Measurements from ENCODE around the gene PANK2. TPM values are rescaled to one million over a fixed set of nuclear protein-coding genes. Genes with fewer than 3 reads are reported as not detected.

Gene PANK2
- total RNA-seq, 2 donors from 2014 or later, result 17.9 to 21.8 TPM

GRCh38 chr20:3924304-3925112 lies 35.3 kb downstream of the PANK2 start:
- Histone ChIP-seq H3K4me3 (no peak overlapping the region), H3K27ac (no peak overlapping the region)
- DNase-seq, result peak in 2 of 4 donors; percentile 31 to 43

DNA sequence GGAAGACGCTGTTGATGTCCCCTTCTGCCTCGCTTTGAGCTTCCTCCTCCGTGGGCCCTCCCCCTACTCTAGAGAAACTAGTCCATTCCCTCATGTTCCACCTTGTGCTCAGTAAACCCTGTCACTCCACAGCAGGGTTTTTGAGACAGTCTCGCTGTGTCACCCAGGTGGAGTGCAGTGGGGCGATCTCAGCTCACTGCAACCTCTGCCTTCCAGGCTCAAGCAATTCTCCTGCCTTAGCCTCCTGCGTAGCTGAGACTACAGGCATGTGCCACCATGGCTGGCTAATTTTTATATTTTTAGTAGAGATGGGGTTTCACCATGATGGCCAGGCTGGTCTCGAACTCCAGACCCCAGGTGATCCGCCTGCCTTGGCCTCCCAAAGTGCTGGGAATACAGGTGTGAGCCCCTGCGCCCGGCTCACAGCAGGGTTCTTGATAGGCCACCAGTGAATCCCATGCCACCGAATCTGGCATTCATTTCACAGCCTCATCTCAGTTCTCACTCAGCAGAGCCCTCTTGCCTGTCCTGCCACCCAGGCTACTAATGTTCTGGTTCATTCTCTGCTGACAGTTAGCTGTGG lies 36.0 kb downstream of the PANK2 start:
- ATAC-seq (no peak), DNase-seq (no peak)
- 87 to 94% methylated on average over 7 to 11 of the region's 11 CpGs for WGBS, 2 donors
- Histone ChIP-seq H3K4me1 (peaks cover 8% of the 10 kb centered on the region), H3K9me3 (no peaks in the 10 kb centered on the region), H3K27ac (no peak overlapping the region), H3K4me3 (no peak overlapping the region), H3K36me3 (replicated peaks in 1 of 2; ENCODE audit: insufficient read depth in 1 of 2, low read depth in 2 of 2) (no peaks in the 10 kb centered on the region), H3K27me3 (no peaks in the 10 kb centered on the region)
- no peak for TF ChIP-seq POLR2A (IDR thresholded peaks at IDR 0.05)
- TF ChIP-seq CTCF (IDR thresholded peaks at IDR 0.05), result no peak
- intact Hi-C loops (cut with DNase I), result no loop called here

More at GRCh38 chr20:3924304-3925112, 35.3 kb downstream of the PANK2 start:
- WGBS, 2 donors, result 80 to 90% methylated on average over 5 to 13 of the region's 13 CpGs
- no peaks in the 10 kb centered on the region for H3K9me3 ChIP-seq
- no peak for ATAC-seq
- intact Hi-C loops (cut with DNase I), result no loop called here
- H3K4me1 ChIP-seq, result peaks cover 8% of the 10 kb centered on the region
- no peaks in the 10 kb centered on the region for H3K36me3 ChIP-seq (replicated peaks in 1 of 2; ENCODE audit: insufficient read depth in 1 of 2, low read depth in 2 of 2)
- H3K27me3 ChIP-seq, result no peaks in the 10 kb centered on the region
- TF ChIP-seq POLR2A (IDR thresholded peaks at IDR 0.05) (no peak), CTCF (IDR thresholded peaks at IDR 0.05) (no peak)

GRCh38 chr20:3925899-3926638 lies 36.9 kb downstream of the PANK2 start:
- no peak for ATAC-seq
- Histone ChIP-seq H3K4me1 (peaks cover 8% of the 10 kb centered on the region), H3K9me3 (no peaks in the 10 kb centered on the region), H3K27ac (no peak overlapping the region), H3K4me3 (no peak overlapping the region), H3K36me3 (replicated peaks in 1 of 2; ENCODE audit: insufficient read depth in 1 of 2, low read depth in 2 of 2) (no peaks in the 10 kb centered on the region), H3K27me3 (no peaks in the 10 kb centered on the region)
- intact Hi-C loops (cut with DNase I), result no loop called here
- DNase-seq, result no peak
- 72 to 85% methylated on average over 9 of the region's 9 CpGs for WGBS, 2 donors
- TF ChIP-seq CTCF (IDR thresholded peaks at IDR 0.05) (no peak), POLR2A (IDR thresholded peaks at IDR 0.05) (no peak)

DNA sequence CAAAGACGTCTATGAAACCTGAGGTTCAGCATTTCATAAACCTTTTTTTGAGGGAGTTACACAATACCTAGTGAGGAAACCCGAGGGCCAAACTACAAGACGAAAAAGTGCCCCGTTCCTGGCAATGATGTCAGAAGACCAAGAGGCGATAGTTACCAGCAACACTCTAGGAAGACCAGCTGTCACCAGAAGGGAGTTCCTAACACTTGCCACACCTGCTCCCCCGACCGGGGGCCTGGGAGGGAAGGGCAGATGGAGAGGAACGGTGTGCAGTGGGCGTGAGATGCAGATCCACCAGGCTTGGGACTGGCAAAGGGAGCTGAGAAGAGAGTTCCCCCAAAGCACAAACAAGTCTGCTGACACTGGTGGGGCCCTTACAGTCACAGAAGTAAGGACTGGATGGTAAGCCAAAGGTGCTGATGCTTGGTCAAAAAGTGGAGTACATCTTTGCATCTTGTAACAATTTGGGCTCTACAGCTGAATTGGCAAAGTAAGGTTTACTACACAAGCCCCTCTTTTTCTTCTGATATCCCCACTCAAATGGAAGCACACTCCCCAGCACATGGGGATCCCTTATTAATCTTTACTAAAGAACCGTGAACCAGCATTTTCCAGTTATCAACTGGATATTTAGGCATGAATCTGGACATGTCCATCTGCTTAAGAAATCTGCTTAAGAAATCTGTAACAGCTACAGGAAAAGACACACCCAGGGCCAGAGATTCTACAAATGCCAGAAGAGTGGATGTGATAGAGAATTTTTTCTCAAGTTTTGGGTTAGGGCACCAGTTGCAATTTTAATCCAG lies 38.5 kb downstream of the PANK2 start:
- Histone ChIP-seq H3K36me3 (replicated peaks in 1 of 2; ENCODE audit: insufficient read depth in 1 of 2, low read depth in 2 of 2) (no peaks in the 10 kb centered on the region), H3K4me3 (no peak overlapping the region), H3K4me1 (peaks cover 7% of the 10 kb centered on the region), H3K9me3 (no peaks in the 10 kb centered on the region), H3K27ac (no peak overlapping the region), H3K27me3 (no peaks in the 10 kb centered on the region)
- ATAC-seq, result no peak
- WGBS, 2 donors, result 67 to 86% methylated on average over 9 to 10 of the region's 10 CpGs
- TF ChIP-seq POLR2A (IDR thresholded peaks at IDR 0.05) (no peak), CTCF (IDR thresholded peaks at IDR 0.05) (no peak)
- intact Hi-C loops (cut with DNase I), result no loop called here
- peak in 1 of 4 donors; percentile 39 for DNase-seq

Measured in body of pancreas (tissue), 4 donors.